HG02763 (cell line): ENCODE results near the gene TTLL13.
"Not testable (repeated sequence)": the region's sequence is repeated elsewhere in the genome, so short reads cannot be mapped to it uniquely, and the experiment has no call there.

ENCODE experiments used
- ATAC-seq: cut with Tn5 transposase; IDR thresholded peaks from one replicate; pipeline ENCODE4 v1.9.1; 2021; ENCODE audit warnings: mild to moderate bottlenecking, moderate library complexity; ENCODE audit not compliant: unreplicated experiment

Gene TTLL13

GRCh38 chr15:90280743-90281142 is 31.4 kb downstream of the TTLL13 start:
- not testable (repeated sequence) for ATAC-seq

DNA sequence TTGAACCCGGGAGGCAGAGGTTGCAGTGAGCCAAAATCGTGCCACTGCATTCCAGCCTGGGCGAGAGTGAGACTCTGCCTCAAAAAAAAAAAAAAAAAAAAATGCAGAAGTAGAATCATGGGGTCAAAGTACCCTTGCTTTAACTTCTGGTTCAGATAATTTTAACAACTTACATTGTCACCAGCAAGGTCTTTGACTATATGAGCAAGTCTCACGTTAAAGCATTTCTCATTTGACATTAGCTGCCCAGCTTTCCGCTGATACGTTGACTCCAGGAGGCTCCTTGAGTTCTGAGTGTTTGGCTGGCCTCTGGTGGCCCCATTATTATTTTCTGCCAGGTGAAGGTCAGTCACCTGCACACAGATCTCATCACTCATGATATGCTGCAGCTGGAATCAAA is 32.3 kb downstream of the TTLL13 start:
- not testable (repeated sequence) for ATAC-seq

DNA sequence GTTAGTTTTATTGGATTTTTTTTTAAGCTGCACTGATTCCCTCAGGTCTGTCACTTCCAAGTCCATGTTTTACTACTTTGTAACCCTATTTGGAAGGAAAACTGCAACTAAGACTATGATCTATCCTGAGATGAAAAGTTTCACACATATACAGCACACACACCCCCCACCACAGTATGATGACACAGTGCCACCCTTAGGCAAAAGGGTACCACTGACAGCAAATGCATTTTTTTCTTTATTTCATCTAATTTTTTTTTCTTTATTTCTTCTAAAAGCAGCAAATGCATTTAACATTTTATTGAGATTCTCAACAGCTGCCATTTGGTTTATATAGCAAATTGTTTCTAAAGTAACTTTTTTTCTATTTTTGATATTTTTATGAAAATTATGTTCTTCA is 37.3 kb downstream of the TTLL13 start:
- ATAC-seq = no peak

DNA sequence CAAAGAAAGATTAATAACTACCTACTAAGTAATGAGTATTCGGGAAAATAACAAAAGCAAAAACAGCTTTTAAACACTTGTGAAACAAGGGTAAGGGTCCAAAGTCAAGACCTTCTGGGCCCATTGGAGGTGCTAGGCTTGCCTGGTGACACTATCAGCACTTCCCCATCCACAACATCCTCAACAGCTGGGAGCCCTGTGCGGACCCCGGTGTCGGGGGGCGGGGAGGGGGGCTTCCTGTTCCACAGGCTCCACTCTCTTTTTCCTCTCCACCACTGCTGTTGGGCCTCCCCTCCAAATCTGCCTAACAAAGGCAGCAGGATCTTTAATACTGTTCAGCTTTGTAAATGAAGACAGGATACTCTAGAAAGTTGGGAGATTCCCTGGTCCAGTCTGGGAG is 37.7 kb downstream of the TTLL13 start:
- ATAC-seq = no peak

DNA sequence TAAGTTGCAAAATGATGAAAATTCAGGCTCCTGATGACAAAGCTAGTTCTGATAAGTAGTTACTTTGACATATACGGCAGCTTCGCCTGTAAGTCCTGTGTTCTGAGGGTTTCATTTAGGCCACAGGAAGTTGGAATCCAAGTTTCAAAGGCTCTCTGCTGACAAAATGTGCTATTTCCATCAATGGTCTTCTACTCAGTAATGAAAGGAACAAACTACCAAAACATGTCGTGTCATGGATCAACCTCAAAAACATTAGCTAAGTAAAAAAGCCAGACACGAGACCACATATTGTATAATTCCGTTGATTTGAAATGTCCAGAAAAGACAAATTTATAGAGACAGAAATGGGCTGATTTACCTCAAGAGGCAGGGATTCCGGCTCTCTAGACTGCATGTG is 38.6 kb downstream of the TTLL13 start:
- no peak for ATAC-seq

- no peak for ATAC-seq
These were observed 42.5 kb downstream of the TTLL13 start for GRCh38 chr15:90291679-90292356.

DNA sequence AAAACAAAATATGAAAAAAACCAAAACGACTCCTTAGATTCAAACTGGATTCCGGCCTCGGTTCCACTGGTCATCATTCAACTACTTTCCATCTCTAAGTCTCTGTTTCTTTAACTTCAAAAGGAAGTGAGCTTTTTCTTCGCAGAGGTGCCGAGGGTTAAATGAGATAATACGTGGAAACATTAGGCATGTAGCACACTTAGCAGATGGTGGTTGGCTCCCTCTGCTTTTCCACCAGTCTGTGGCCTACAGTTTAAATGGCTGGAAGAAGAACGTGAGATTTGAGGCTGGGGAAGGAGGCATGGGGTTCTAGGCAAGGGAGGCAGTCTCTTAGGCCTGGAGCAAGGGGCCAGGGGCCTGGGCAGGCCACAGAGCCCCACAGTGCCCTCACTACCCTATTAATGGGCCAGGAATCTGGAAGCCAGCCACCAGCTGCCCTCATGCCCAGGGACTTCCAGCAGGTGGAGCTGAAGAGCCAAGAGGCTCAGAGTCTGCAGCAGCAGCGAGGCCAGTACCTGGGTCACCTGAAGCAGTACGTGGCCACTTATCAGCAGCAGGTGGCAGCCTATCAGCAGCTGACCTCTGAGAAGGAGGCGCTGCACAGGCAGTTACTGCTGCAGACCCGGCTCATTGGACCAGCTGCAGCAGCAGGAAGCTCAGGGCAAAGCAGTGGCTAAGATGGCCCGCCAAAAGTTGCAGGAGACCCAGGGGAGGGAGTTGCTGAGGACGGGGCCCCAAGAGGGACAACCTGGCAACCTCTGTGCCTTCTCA is 43.9 kb downstream of the TTLL13 start:
- ATAC-seq = not testable (repeated sequence)

DNA sequence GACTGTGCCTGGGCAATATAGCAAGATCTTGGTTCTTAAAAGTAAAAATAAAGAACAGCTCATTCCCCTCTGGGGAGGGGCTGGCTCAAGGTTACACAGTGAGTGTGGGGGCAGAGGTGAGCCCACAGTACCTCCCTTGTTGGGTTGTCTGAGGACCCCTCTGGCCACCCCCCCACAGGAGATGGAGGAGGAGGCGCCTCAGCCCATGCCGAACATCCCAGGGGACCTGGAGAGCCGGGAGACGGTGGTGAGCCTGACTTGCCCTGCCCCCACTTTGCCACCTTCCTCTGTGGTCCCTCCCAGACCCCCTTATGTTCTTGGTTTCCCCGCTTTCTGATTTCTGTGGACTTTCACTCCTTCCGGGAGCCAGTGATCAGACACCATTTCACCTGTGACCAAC is 44.8 kb downstream of the TTLL13 start:
- ATAC-seq = no peak

DNA sequence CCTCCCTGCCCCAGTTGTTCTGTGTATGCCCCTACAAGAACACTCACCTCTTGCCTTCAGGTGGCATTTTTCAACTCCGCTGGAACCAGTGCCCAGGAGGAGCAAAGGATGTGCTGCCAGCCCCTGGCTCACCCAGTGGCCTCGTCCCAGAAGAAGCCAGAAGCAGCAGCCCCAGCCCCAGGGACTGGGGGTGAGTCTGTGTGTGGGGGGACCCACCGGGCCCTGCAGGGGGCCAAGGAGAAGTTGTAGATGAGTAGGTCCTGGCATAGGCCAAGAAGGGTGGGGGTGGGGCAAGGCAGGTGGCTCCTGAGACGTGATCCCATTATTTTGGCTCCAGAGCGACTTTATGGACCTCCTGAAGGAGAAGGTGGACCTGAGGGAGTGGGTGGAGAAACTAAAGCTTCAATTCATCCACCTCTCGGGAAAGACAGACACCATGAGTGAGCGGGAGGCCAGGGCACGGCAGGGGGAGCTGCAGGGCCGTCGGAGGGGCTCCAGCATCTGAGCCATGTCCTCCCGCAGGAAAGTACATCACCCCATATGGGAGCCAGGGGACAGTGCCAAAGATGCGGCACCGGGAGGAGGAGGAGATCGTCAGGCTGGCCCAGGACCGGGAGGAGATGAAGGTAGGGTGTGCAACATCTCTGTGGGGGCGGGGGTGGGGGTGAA is 45.4 kb downstream of the TTLL13 start:
- ATAC-seq = no peak

DNA sequence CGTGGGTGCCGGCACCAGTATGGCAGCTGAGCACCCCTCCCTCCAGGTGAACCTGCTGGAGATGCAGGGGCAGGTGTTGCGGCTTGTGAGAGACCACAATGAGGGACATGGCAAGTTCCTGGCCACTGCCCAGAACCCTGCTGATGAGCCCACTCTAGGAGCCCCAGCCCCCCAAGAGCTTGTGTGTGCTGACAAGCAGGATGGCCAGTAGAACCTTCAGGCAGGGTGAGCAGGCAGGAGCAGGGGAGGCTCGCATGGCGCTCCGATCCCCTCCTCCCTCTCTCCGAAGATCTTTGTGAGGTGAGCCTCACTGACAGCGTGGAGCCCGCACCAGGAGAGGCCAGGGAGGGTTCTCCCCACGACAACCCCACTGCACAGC is 45.9 kb downstream of the TTLL13 start:
- ATAC-seq = no peak

DNA sequence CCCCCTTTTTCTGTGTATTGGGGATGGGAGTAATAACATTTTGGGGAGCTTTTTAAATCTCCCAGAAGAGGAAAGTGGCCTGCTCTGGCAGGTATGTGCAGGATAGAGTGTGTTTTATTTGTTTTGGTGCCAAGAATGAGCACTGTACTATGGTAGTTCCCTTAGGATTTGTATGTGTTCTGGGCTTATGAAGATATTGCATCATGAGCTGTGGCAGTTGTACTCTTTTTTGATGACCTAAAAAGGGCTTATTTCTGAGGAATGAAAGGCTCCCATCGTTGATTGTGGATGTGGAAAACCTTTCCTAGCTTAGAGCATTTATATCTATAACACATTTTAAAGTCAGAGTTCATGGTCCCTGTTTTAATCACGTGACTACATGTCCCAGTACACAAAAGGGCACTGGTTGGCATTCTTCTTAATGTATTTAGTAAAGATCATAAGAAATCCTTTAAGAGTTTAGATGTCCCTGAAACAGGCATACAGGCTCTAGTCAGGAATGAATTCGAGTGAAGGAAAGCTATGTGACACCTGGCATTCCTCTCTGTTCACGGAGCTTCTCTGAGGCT is 47.0 kb downstream of the TTLL13 start:
- not testable (repeated sequence) for ATAC-seq

GRCh38 chr15:90297021-90297420 is 47.7 kb downstream of the TTLL13 start:
- no peak for ATAC-seq

GRCh38 chr15:90300541-90300940 is 51.2 kb downstream of the TTLL13 start:
- no peak for ATAC-seq

DNA sequence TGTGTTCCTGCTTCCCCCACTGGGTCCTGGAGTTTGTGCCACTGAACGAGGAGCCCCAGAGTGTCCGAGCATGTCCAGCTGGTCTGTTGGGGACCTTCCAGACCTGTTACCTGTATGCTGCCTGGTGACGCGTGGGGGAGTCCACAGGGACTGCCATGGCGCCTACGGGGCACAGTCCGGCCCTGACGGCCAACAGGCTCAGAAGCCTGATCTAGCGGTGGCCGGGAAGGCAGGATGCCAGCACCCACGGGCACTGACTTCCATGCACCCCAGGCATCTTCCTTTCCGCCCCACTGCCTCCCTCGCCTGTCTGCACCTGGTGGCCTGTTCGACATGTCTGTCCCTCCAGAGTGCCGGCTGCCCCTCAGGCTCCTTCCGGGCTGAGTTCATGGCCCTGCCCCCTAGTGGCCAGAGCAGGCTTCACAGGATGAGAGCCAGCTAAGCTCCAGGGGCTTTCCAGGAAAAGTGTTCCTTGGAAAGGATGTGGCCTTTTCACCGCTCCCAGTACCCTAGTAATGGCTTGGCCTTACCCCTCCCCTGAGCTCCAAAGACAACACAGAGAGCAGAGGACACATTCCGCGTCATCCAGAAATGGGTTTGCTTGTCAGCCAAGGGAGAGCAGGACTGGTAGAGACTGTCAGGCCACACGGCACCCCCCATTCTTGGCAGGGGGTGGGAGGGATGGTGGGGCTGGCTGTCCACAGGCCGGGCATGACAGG is 51.8 kb downstream of the TTLL13 start:
- ATAC-seq = no peak

DNA sequence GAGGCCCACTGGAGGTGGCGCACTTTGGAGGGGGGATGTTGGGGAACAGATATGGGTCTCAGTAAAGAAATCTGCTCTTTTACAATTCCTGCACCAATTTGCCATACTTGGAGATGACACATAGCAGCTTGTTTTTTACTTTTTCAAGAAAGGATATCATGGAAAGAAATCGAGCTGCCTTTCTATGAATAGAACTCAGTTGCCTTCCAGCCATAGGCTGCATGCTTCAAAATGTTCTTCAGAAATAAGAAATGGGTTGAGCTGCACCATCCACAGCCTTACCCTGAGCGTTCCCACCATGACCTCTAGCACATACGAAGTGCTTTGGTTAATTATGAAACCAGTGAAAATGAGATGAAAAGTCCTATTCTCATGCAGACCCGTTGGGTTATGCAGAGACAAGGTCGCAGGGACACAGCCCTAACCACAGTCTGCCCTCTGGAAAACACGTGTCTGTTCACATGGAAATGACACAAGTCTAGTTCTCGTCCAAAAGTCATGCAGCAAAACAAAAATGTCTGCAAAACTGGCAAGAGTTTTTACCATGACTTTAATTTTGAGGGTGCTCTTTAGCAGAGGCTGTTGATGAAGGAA is 52.4 kb downstream of the TTLL13 start:
- ATAC-seq = no peak

DNA sequence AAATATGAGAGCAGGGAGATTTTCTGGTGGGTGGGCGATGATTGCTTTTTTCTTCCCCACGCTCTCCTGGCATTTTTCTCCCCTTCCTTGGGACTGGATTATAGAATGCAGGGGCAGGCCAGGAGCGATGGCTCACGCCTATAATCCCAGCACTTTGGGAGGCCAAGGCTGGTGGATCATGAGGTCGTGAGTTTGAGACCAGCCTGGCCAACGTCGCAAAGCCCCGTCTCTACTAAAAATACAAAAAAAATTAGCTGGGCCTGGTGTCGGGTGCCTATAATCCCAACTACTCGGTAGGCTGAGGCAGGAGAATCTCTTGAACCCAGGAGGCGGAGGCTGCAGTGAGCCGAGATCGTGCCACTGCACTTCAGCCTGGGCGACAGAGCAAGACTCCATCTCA is 56.0 kb downstream of the TTLL13 start:
- ATAC-seq = not testable (repeated sequence)

DNA sequence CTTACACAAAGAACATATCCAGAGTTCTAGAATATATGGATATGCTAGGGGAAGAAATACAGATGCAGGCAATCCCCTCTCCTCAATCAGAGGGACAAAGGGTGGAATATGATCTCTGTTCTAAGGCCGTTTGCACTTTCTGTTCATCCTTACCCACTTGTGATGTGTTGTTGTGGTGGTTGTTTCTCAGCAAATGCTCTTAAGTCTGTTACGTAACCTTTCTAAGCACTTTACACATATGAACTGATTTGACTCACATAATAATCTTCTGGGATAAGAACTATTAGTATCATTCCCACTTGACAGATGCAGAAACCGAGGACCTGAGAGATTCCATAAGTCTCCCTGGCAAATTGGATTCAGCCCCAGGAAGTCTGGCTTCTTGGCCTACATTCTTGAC is 56.6 kb downstream of the TTLL13 start:
- ATAC-seq = no peak

GRCh38 chr15:90306560-90306959 is 57.2 kb downstream of the TTLL13 start:
- ATAC-seq = peak; percentile 60

GRCh38 chr15:90307661-90308060 is 58.3 kb downstream of the TTLL13 start:
- ATAC-seq = no peak

DNA sequence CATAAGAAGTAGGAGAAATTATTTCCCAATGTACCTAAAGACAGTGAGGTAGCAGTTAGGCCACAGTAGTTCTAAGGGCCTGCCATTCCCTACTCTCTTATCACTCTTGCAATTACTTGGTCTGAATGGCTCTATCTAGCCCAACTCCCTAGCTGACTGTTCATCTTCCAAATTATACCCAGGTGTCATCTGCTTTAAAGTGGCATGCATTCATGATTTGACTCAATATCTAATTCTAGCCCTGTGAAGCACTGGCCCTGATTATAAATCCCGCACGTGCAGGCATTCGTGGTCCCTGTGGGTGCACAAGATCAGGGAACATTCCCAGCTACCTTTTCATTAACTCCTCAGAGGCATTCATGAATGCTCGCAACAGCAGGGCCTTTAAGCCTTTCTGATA is 59.7 kb downstream of the TTLL13 start:
- no peak for ATAC-seq
